Stimulated activated CD4-positive, alpha-beta T cell treated with anti-CD3 and anti-CD28 coated beads, Interleukin-4, amount 100 ng/mL, for 24 hours (primary cell): ENCODE measurements around the gene JKAMP.
A peak's percentile ranks its signal among the peaks of the same experiment; 100 is the strongest.
"Not testable (repeated sequence)": the region's sequence is repeated elsewhere in the genome, so short reads cannot be mapped to it uniquely, and the experiment has no call there.

Experiments used
- DNase-seq: peaks from one replicate; pipeline ENCODE4 v3.0.0-alpha.2; 2020

The JKAMP gene

GRCh38 chr14:59483819-59484638, at the start of gene JKAMP, which contains the start of gene L3HYPDH:
JKAMP (plus strand) TSS chr14:59484517; CDS start chr14:59484590, 73 bp downstream.
L3HYPDH (minus strand) TSS chr14:59484408; CDS start chr14:59484316, 92 bp downstream.
- DNase-seq: peak; percentile 98

GRCh38 chr14:59435101-59435500, 49.2 kb upstream of the JKAMP start:
- no peak for DNase-seq

- DNase-seq: no peak
Measured at GRCh38 chr14:59435987-59436386, 48.3 kb upstream of the JKAMP start.

GRCh38 chr14:59438195-59438647, 46.1 kb upstream of the JKAMP start:
- no peak for DNase-seq

GRCh38 chr14:59439256-59439965, 44.9 kb upstream of the JKAMP start:
- no peak for DNase-seq

GRCh38 chr14:59448673-59449072, 35.6 kb upstream of the JKAMP start:
- DNase-seq: not testable (repeated sequence)

- DNase-seq: no peak
Measured at GRCh38 chr14:59450716-59451115, 33.6 kb upstream of the JKAMP start.

GRCh38 chr14:59451849-59452248, 32.5 kb upstream of the JKAMP start:
- DNase-seq: no peak

- no peak for DNase-seq
Measured at GRCh38 chr14:59454139-59454538, 30.2 kb upstream of the JKAMP start.

- DNase-seq: no peak
Measured at GRCh38 chr14:59455411-59455810, 28.9 kb upstream of the JKAMP start.

- no peak for DNase-seq
Measured at GRCh38 chr14:59458486-59458885, 25.8 kb upstream of the JKAMP start.

GRCh38 chr14:59460378-59460777, 23.9 kb upstream of the JKAMP start:
- no peak for DNase-seq

- DNase-seq: no peak
Measured at GRCh38 chr14:59461891-59462290, 22.4 kb upstream of the JKAMP start.

- DNase-seq: peak; percentile 39
Measured at GRCh38 chr14:59463787-59464485, 20.4 kb upstream of the JKAMP start.

- DNase-seq: peak; percentile 47
Measured at GRCh38 chr14:59464486-59465315, 19.6 kb upstream of the JKAMP start.

GRCh38 chr14:59465316-59466135, 18.8 kb upstream of the JKAMP start, which contains the start of gene GPR135:
GPR135 (minus strand) TSS chr14:59465380; CDS start chr14:59465226, 154 bp downstream.
- no peak for DNase-seq

GRCh38 chr14:59474172-59474571, 10.1 kb upstream of the JKAMP start:
- no peak for DNase-seq

GRCh38 chr14:59475709-59476108, 8.6 kb upstream of the JKAMP start:
- no peak for DNase-seq

- no peak for DNase-seq
Measured at GRCh38 chr14:59478540-59478939, 5.8 kb upstream of the JKAMP start.

- DNase-seq: no peak
Measured at GRCh38 chr14:59480166-59480565, 4.2 kb upstream of the JKAMP start.

GRCh38 chr14:59481407-59481806, 2.9 kb upstream of the JKAMP start:
- DNase-seq: no peak
